GM12878 (cell line): Measurements from ENCODE around the gene NELL1.

Source experiments
- BHLHE40 ChIP-seq, 2 experiments: fragments of 450-650 bp in 1 of 2; IDR thresholded peaks; 2 replicates each; pipeline ENCODE4 v1.6.1; 2011 to 2017; ENCODE audit warnings: low read depth in 2 of 2, borderline replicate concordance in 1 of 2, improper control_type of control experiment in 1 of 2, low read length in 1 of 2, mild to moderate bottlenecking in 1 of 2
- CHD4 ChIP-seq: fragments of 200-600 bp; sonication (generic); IDR thresholded peaks from 2 replicates; pipeline ENCODE4 v1.6.1; 2016; ENCODE audit warnings: mild to moderate bottlenecking
- GABPA ChIP-seq: IDR thresholded peaks from 2 replicates; pipeline ENCODE4 v1.6.1; 2014; ENCODE audit warnings: antibody characterized with exemption, low read depth, mild to moderate bottlenecking, inconsistent platforms
- HDGF ChIP-seq: fragments of 450-650 bp; IDR thresholded peaks from 2 replicates; pipeline ENCODE4 v1.6.1; 2016; ENCODE audit warnings: antibody characterized with exemption
- KDM1A ChIP-seq: fragments of 200-600 bp; sonication (generic); IDR thresholded peaks from 2 replicates; pipeline ENCODE4 v1.6.1; 2016; ENCODE audit warnings: borderline replicate concordance
- TBL1XR1 ChIP-seq: IDR thresholded peaks from 2 replicates; pipeline ENCODE4 v1.6.1; 2012; ENCODE audit warnings: low read depth, low read length, improper control_type of control experiment
- YY1 ChIP-seq: IDR thresholded peaks from 2 replicates; pipeline ENCODE4 v1.6.1; 2011; ENCODE audit warnings: low read depth, mild to moderate bottlenecking, low read length
- TF ChIP-seq, protein P1 (sequence below), 3 experiments: IDR thresholded peaks in 2 of 3; conservative IDR thresholded peaks in 1 of 3; 2 replicates each; pipeline ENCODE4 v1.5.1; 2011; ENCODE audit warnings: low read depth in 3 of 3, low read length in 3 of 3, mild to moderate bottlenecking in 3 of 3, control low read depth in 2 of 3, moderate library complexity in 2 of 3, inconsistent platforms in 1 of 3, mixed read lengths in 1 of 3; ENCODE audit not compliant: control insufficient read depth in 2 of 3, insufficient read depth in 1 of 3; ENCODE audit errors: extremely low read depth in 1 of 3

DNA sequence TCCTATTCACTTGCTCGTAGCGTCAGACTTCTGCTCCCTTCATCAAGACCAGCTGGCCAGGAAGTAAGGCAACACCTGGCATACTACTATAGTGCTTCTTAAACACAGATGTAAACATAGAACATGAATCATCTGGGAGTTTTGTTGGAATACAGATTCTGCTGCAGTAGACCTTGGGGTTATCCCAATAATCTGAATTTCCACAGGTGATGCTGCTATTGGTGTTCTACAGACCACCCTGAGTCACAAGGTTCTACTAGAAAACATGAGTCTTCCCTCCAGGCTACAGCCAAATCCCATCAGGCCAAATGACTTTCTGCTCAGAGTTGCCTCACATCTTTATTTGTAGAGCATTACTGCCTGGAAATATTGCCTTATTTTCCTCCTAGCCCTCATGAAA, 175.2 kb downstream of the NELL1 start:
- TF ChIP-seq KDM1A: no peak
- no peak for TF ChIP-seq BHLHE40 (IDR thresholded peaks at IDR 0.05; ENCODE audit: borderline replicate concordance in 1 of 2, low read depth in 2 of 2, low read length in 1 of 2)
- TF ChIP-seq, protein P1, sequence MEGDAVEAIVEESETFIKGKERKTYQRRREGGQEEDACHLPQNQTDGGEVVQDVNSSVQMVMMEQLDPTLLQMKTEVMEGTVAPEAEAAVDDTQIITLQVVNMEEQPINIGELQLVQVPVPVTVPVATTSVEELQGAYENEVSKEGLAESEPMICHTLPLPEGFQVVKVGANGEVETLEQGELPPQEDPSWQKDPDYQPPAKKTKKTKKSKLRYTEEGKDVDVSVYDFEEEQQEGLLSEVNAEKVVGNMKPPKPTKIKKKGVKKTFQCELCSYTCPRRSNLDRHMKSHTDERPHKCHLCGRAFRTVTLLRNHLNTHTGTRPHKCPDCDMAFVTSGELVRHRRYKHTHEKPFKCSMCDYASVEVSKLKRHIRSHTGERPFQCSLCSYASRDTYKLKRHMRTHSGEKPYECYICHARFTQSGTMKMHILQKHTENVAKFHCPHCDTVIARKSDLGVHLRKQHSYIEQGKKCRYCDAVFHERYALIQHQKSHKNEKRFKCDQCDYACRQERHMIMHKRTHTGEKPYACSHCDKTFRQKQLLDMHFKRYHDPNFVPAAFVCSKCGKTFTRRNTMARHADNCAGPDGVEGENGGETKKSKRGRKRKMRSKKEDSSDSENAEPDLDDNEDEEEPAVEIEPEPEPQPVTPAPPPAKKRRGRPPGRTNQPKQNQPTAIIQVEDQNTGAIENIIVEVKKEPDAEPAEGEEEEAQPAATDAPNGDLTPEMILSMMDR (IDR thresholded peaks at IDR 0.05 in 2 of 3, conservative IDR thresholded peaks at IDR 0.05 in 1 of 3; ENCODE audit: control insufficient read depth in 2 of 3, extremely low read depth in 1 of 3, insufficient read depth in 1 of 3, low read depth in 3 of 3, low read length in 3 of 3): no peak
- TF ChIP-seq HDGF: no peak
- no peak for TF ChIP-seq GABPA
- no peak for TF ChIP-seq CHD4
- no peak for TF ChIP-seq YY1
- no peak for TF ChIP-seq TBL1XR1
